MM.1S (cell line): ENCODE results near the gene SPEM2.

Experiments used
- DNase-seq: peaks from one replicate; pipeline ENCODE4 v3.0.0-alpha.2; 2015
- H2AFZ ChIP-seq: fragments of 300-600 bp; sonication (generic); 2 replicates; pipeline ENCODE4 v1.6.0; 2016; ENCODE audit warnings: antibody characterized with exemption, low read length
- H3F3A ChIP-seq: fragments of 300-600 bp; sonication (generic); 2 replicates; pipeline ENCODE4 v1.6.1; 2016; ENCODE audit warnings: mild to moderate bottlenecking, antibody characterized with exemption, low read length, moderate library complexity, mixed read lengths; ENCODE audit not compliant: insufficient read depth
- H3K27ac ChIP-seq: fragments of 300-600 bp; sonication (generic); 2 replicates; pipeline ENCODE4 v1.5.1; 2016; ENCODE audit warnings: mild to moderate bottlenecking, low read length
- H3K27me3 ChIP-seq: fragments of 300-600 bp; sonication (generic); replicated peaks from 2 replicates; pipeline ENCODE4 v1.6.0; 2016; ENCODE audit warnings: low read length; ENCODE audit not compliant: insufficient read depth
- H3K36me3 ChIP-seq: fragments of 300-600 bp; sonication (generic); replicated peaks from 2 replicates; pipeline ENCODE4 v1.6.1; 2016; ENCODE audit warnings: mild to moderate bottlenecking, low read length, mixed read lengths; ENCODE audit not compliant: insufficient read depth
- H3K4me1 ChIP-seq: fragments of 300-600 bp; sonication (generic); 2 replicates; pipeline ENCODE4 v1.6.1; 2016; ENCODE audit warnings: low read length, mixed read lengths
- H3K4me2 ChIP-seq: fragments of 300-600 bp; sonication (generic); 2 replicates; pipeline ENCODE4 v1.6.0; 2016; ENCODE audit warnings: low read depth, low read length
- H3K4me3 ChIP-seq: fragments of 300-600 bp; sonication (generic); 2 replicates; pipeline ENCODE4 v1.5.1; 2016; ENCODE audit warnings: low read length, mixed read lengths
- H3K79me2 ChIP-seq: fragments of 300-600 bp; sonication (generic); 2 replicates; pipeline ENCODE4 v1.6.1; 2016; ENCODE audit warnings: mixed run types, low read length, mixed read lengths
- H3K9ac ChIP-seq: fragments of 300-600 bp; sonication (generic); 2 replicates; pipeline ENCODE4 v1.6.1; 2016; ENCODE audit warnings: low read length, mixed read lengths
- H3K9me2 ChIP-seq: fragments of 300-600 bp; sonication (generic); replicated peaks from 2 replicates; pipeline ENCODE4 v1.6.1; 2016; ENCODE audit warnings: mild to moderate bottlenecking, low read length, mixed read lengths; ENCODE audit not compliant: insufficient read depth
- H3K9me3 ChIP-seq: fragments of 300-600 bp; sonication (generic); replicated peaks from 2 replicates; pipeline ENCODE4 v1.6.1; 2016; ENCODE audit warnings: mild to moderate bottlenecking, low read length, mixed read lengths; ENCODE audit not compliant: insufficient read depth
- H4K20me1 ChIP-seq: fragments of 300-600 bp; sonication (generic); 2 replicates; pipeline ENCODE4 v1.6.1; 2016; ENCODE audit warnings: mild to moderate bottlenecking, low read length, moderate library complexity, mixed read lengths; ENCODE audit not compliant: insufficient read depth
- EZH2 ChIP-seq: fragments of 300-600 bp; sonication (generic); optimal IDR thresholded peaks from 2 replicates; pipeline ENCODE3; 2017; ENCODE audit warnings: low read depth, mild to moderate bottlenecking, antibody characterized with exemption, low read length, mixed read lengths
- EZH2phosphoT487 ChIP-seq: fragments of 300-600 bp; sonication (generic); IDR thresholded peaks from 2 replicates; pipeline ENCODE4 v1.6.1; 2018; ENCODE audit warnings: antibody characterized with exemption, low read length
- TF ChIP-seq, protein P1 (sequence below): fragments of 300-600 bp; sonication (generic); IDR thresholded peaks from 2 replicates; pipeline ENCODE4 v1.5.1; 2016; ENCODE audit warnings: antibody characterized with exemption, low read length, mixed read lengths

Gene SPEM2

GRCh38 chr17:7466318-7466638 is 40.9 kb downstream of the SPEM2 start:
- H3K27ac ChIP-seq, result no peak overlapping the region
- no peak overlapping the region for H3K4me3 ChIP-seq
- no peaks in the 10 kb centered on the region for H3K9me3 ChIP-seq
- H2AFZ ChIP-seq, result no peak overlapping the region
- no peaks in the 10 kb centered on the region for H3K9me2 ChIP-seq
- H3K9ac ChIP-seq, result no peak overlapping the region
- no peak for TF ChIP-seq EZH2
- TF ChIP-seq, protein P1, sequence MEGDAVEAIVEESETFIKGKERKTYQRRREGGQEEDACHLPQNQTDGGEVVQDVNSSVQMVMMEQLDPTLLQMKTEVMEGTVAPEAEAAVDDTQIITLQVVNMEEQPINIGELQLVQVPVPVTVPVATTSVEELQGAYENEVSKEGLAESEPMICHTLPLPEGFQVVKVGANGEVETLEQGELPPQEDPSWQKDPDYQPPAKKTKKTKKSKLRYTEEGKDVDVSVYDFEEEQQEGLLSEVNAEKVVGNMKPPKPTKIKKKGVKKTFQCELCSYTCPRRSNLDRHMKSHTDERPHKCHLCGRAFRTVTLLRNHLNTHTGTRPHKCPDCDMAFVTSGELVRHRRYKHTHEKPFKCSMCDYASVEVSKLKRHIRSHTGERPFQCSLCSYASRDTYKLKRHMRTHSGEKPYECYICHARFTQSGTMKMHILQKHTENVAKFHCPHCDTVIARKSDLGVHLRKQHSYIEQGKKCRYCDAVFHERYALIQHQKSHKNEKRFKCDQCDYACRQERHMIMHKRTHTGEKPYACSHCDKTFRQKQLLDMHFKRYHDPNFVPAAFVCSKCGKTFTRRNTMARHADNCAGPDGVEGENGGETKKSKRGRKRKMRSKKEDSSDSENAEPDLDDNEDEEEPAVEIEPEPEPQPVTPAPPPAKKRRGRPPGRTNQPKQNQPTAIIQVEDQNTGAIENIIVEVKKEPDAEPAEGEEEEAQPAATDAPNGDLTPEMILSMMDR, result no peak
- no peak for TF ChIP-seq EZH2phosphoT487
- H3K79me2 ChIP-seq, result no peaks in the 10 kb centered on the region
- H3K36me3 ChIP-seq, result no peaks in the 10 kb centered on the region
- no peak overlapping the region for H3K4me2 ChIP-seq
- DNase-seq, result no peak
- H3K27me3 ChIP-seq, result no peaks in the 10 kb centered on the region
- no peaks in the 10 kb centered on the region for H3F3A ChIP-seq
- H4K20me1 ChIP-seq, result no peaks in the 10 kb centered on the region
- H3K4me1 ChIP-seq, result no peaks in the 10 kb centered on the region

DNA sequence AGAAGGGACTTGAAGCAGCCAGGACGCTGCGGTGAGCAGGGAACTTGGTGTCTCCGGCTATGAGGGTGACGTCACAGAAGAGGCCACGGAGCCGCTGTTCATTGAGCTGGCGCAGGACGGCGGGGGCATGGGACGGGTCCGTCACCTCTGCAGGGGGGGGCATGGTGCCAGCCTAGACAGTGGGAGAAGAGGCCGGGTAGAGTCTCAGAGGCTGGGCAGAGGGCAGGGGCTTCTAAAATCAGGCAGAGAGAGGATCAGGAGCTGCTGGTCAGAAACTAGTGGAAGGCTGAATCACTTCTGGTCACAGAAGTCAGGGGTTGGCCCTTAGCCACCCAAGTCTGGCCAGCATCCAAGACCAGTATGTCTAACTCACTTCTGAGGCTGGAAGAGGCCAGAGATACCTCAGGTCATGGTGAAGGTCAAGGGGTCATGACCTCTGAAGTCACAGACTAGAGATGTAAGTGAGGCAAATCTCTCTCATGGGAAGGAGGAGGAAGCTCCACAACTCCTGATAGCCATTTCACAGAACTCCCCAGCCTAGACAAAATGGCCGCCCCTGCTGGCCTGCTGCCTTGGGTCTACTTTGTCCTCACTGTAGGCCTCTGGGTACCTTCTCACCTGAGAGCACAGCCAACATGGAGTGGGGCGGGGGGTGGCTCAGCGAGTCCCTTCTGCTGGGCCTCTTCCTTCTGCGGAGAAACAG is 41.4 kb downstream of the SPEM2 start:
- DNase-seq, result no peak
- no peak overlapping the region for H3K27ac ChIP-seq
- H4K20me1 ChIP-seq, result no peaks in the 10 kb centered on the region
- H3F3A ChIP-seq, result no peaks in the 10 kb centered on the region
- no peaks in the 10 kb centered on the region for H3K4me1 ChIP-seq
- H3K9ac ChIP-seq, result no peak overlapping the region
- no peaks in the 10 kb centered on the region for H3K27me3 ChIP-seq
- TF ChIP-seq EZH2 (no peak), EZH2phosphoT487 (no peak)
- TF ChIP-seq, protein P1, result no peak
- no peaks in the 10 kb centered on the region for H3K9me3 ChIP-seq
- no peak overlapping the region for H2AFZ ChIP-seq
- no peak overlapping the region for H3K4me3 ChIP-seq
- H3K9me2 ChIP-seq, result no peaks in the 10 kb centered on the region
- no peak overlapping the region for H3K4me2 ChIP-seq
- no peaks in the 10 kb centered on the region for H3K36me3 ChIP-seq
- no peaks in the 10 kb centered on the region for H3K79me2 ChIP-seq

- no peak overlapping the region for H2AFZ ChIP-seq
- no peaks in the 10 kb centered on the region for H3K9me2 ChIP-seq
- H3F3A ChIP-seq, result no peaks in the 10 kb centered on the region
These were observed 42.1 kb downstream of the SPEM2 start for GRCh38 chr17:7467498-7467897.

More at GRCh38 chr17:7467498-7467897, 42.1 kb downstream of the SPEM2 start:
- H4K20me1 ChIP-seq, result no peaks in the 10 kb centered on the region
- no peaks in the 10 kb centered on the region for H3K27me3 ChIP-seq
- H3K4me1 ChIP-seq, result no peaks in the 10 kb centered on the region
- H3K9ac ChIP-seq, result no peak overlapping the region
- no peaks in the 10 kb centered on the region for H3K36me3 ChIP-seq
- TF ChIP-seq EZH2phosphoT487, result no peak
- TF ChIP-seq, protein P1, result no peak
- no peak for TF ChIP-seq EZH2
- DNase-seq, result no peak
- no peak overlapping the region for H3K4me3 ChIP-seq
- no peaks in the 10 kb centered on the region for H3K9me3 ChIP-seq
- H3K79me2 ChIP-seq, result no peaks in the 10 kb centered on the region
- no peak overlapping the region for H3K4me2 ChIP-seq
- no peak overlapping the region for H3K27ac ChIP-seq
